ENCODE measurements around the gene SLC31A2. TPM values are rescaled to one million over a fixed set of nuclear protein-coding genes. Genes with fewer than 3 reads are reported as not detected.

SLC31A2 gene
- total and polyA plus RNA-seq, 2 donors (not counting 1 experiment from before 2014, with no cell fraction given) = 0.67 to 2.3 TPM

GRCh38 chr9:113185271-113185670 lies 34.5 kb downstream of the SLC31A2 start:
- WGBS (ENCODE audit: insufficient coverage) = 96% methylated on average over 3 of the region's 4 CpGs
- Histone ChIP-seq H3K27me3 (replicated peaks in 1 of 4; ENCODE audit: control extremely low read depth in 1 of 4, control insufficient read depth in 3 of 4, insufficient read depth in 4 of 4, low read length in 3 of 4) (no peaks in the 10 kb centered on the region), H3K36me3 (replicated peaks in 1 of 2; ENCODE audit: control extremely low read depth in 1 of 2, control insufficient read depth in 1 of 2, extremely low read depth in 1 of 2, insufficient read depth in 2 of 2, low read length in 1 of 2) (peaks cover 26 to 87% of the 10 kb centered on the region in 2 experiments), H3K4me2 (replicated peaks; ENCODE audit: low read depth, low read length, poor library complexity, severe bottlenecking) (no peak overlapping the region), H3K9me3 (ENCODE audit: control extremely low read depth in 1 of 3, control insufficient read depth in 2 of 3, insufficient read depth in 1 of 3, low read length in 2 of 3) (no peaks in the 10 kb centered on the region), H2AFZ (ENCODE audit: insufficient read depth, low read depth, low read length, poor library complexity, severe bottlenecking) (no peak overlapping the region), H4K20me1 (ENCODE audit: control insufficient read depth, insufficient read depth, low read length, poor library complexity, severe bottlenecking) (no peaks in the 10 kb centered on the region), H3K9ac (ENCODE audit: low read length) (no peak overlapping the region), H3K4me1 (ENCODE audit: control insufficient read depth in 2 of 2, insufficient read depth in 2 of 2, low read length in 2 of 2) (no peaks in the 10 kb centered on the region), H3K4me3 (ENCODE audit: control extremely low read depth in 1 of 5, extremely low read depth in 1 of 5, insufficient read depth in 1 of 5, low read depth in 2 of 5, low read length in 4 of 5) (no peak overlapping the region), H3K79me2 (ENCODE audit: control insufficient read depth, insufficient read depth, low read length) (no peaks in the 10 kb centered on the region), H3K27ac (ENCODE audit: low read length in 2 of 2) (no peak overlapping the region)
- ATAC-seq (ENCODE audit: low read depth) (no peak), DNase-seq (no peak)
- H3K4me1 Mint-ChIP-seq = no peaks in the 10 kb centered on the region
- intact Hi-C loops (cut with micrococcal nuclease) = no loop called here
- no peaks in the 10 kb centered on the region for H3K27me3 Mint-ChIP-seq
- H3K9me3 Mint-ChIP-seq (ENCODE audit: insufficient read depth) = no peaks in the 10 kb centered on the region
- TF ChIP-seq EZH2 (IDR thresholded peaks at IDR 0.05; ENCODE audit: borderline replicate concordance, insufficient read depth, low read depth, low read length, poor library complexity, severe bottlenecking) = no peak
- TF ChIP-seq, protein P1, sequence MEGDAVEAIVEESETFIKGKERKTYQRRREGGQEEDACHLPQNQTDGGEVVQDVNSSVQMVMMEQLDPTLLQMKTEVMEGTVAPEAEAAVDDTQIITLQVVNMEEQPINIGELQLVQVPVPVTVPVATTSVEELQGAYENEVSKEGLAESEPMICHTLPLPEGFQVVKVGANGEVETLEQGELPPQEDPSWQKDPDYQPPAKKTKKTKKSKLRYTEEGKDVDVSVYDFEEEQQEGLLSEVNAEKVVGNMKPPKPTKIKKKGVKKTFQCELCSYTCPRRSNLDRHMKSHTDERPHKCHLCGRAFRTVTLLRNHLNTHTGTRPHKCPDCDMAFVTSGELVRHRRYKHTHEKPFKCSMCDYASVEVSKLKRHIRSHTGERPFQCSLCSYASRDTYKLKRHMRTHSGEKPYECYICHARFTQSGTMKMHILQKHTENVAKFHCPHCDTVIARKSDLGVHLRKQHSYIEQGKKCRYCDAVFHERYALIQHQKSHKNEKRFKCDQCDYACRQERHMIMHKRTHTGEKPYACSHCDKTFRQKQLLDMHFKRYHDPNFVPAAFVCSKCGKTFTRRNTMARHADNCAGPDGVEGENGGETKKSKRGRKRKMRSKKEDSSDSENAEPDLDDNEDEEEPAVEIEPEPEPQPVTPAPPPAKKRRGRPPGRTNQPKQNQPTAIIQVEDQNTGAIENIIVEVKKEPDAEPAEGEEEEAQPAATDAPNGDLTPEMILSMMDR (IDR thresholded peaks at IDR 0.05) = no peak
- CTCF ChIA-PET = no interaction called here
- POLR2A ChIA-PET = no interaction called here
- H3K4me3 Mint-ChIP-seq = no peak overlapping the region
- H3K27ac Mint-ChIP-seq = no peak overlapping the region

DNA sequence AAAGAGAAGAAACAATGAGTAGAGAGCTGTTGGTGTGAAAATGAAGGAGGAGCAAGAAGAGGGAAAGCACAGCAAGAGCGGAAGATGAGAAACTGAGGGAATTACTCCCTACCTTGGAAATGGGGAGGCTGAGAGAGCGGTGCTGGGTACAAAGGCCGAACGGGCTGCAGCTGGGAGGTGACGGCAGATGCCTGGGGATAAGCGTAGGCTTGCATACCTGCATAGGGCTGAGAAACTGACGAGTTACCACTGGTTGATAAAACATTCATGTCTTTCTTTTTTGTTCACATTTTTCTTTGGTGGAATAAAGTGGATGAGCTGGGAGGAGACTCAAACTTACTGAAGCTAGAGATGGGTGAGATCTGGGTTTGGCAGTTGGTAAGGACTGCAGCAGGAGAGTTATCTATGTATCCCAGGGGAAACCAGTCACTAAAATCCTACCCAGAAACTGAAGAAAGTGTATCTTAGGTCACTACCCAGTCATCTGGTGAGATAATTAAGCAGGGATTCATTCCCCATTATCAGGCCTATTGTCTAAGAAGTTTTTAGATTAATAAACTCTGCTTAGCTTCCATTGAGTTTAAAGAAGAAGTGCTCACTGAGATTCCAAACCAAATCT lies 35.4 kb downstream of the SLC31A2 start:
- DNase-seq = no peak
- ChIA-PET POLR2A (interaction anchor here (0.7 kb wide), 1 partner anchor 35 kb away, joined by 3 read pairs; the partner anchor contains the start of gene SLC31A2), CTCF (no interaction called here)
- H3K36me3 ChIP-seq (replicated peaks in 1 of 2; ENCODE audit: control extremely low read depth in 1 of 2, control insufficient read depth in 1 of 2, extremely low read depth in 1 of 2, insufficient read depth in 2 of 2, low read length in 1 of 2) = peaks cover 24 to 88% of the 10 kb centered on the region in 2 experiments
- no peak for ATAC-seq (ENCODE audit: low read depth)
- H3K79me2 ChIP-seq (ENCODE audit: control insufficient read depth, insufficient read depth, low read length) = no peaks in the 10 kb centered on the region
- Mint-ChIP-seq H3K27ac (no peak overlapping the region), H3K27me3 (no peaks in the 10 kb centered on the region), H3K4me3 (no peak overlapping the region), H3K9me3 (ENCODE audit: insufficient read depth) (no peaks in the 10 kb centered on the region), H3K4me1 (no peaks in the 10 kb centered on the region)
- H2AFZ ChIP-seq (ENCODE audit: insufficient read depth, low read depth, low read length, poor library complexity, severe bottlenecking) = no peak overlapping the region
- WGBS (ENCODE audit: insufficient coverage) = 100% methylated on average over 7 of the region's 7 CpGs
- intact Hi-C loops (cut with micrococcal nuclease) = no loop called here
- no peak overlapping the region for H3K4me3 ChIP-seq (ENCODE audit: control extremely low read depth in 1 of 5, extremely low read depth in 1 of 5, insufficient read depth in 1 of 5, low read depth in 2 of 5, low read length in 4 of 5)
- no peak for TF ChIP-seq EZH2 (IDR thresholded peaks at IDR 0.05; ENCODE audit: borderline replicate concordance, insufficient read depth, low read depth, low read length, poor library complexity, severe bottlenecking)
- TF ChIP-seq, protein P1 (IDR thresholded peaks at IDR 0.05) = no peak
- H3K9ac ChIP-seq (ENCODE audit: low read length) = no peak overlapping the region
- no peaks in the 10 kb centered on the region for H3K27me3 ChIP-seq (replicated peaks in 1 of 4; ENCODE audit: control extremely low read depth in 1 of 4, control insufficient read depth in 3 of 4, insufficient read depth in 4 of 4, low read length in 3 of 4)
- no peak overlapping the region for H3K4me2 ChIP-seq (replicated peaks; ENCODE audit: low read depth, low read length, poor library complexity, severe bottlenecking)
- H3K4me1 ChIP-seq (ENCODE audit: control insufficient read depth in 2 of 2, insufficient read depth in 2 of 2, low read length in 2 of 2) = no peaks in the 10 kb centered on the region
- no peaks in the 10 kb centered on the region for H4K20me1 ChIP-seq (ENCODE audit: control insufficient read depth, insufficient read depth, low read length, poor library complexity, severe bottlenecking)
- H3K9me3 ChIP-seq (ENCODE audit: control extremely low read depth in 1 of 3, control insufficient read depth in 2 of 3, insufficient read depth in 1 of 3, low read length in 2 of 3) = no peaks in the 10 kb centered on the region
- no peak overlapping the region for H3K27ac ChIP-seq (ENCODE audit: low read length in 2 of 2)
